ENCODE measurements around the gene SMPD4. TPM values are rescaled to one million over a fixed set of nuclear protein-coding genes. Genes with fewer than 3 reads are reported as not detected.

SMPD4 gene
- total RNA-seq, 1 donor from 2014 or later = 66.3 TPM

- Mint-ChIP-seq H3K4me3 (ENCODE audit: unreplicated experiment) (no peak overlapping the region), H3K27me3 (ENCODE audit: low read depth, unreplicated experiment) (no peaks in the 10 kb centered on the region), H3K27ac (ENCODE audit: unreplicated experiment) (no peak overlapping the region), H3K4me1 (ENCODE audit: low read depth, unreplicated experiment) (peaks cover 18% of the 10 kb centered on the region), H3K36me3 (ENCODE audit: low read depth, unreplicated experiment) (peaks cover 10% of the 10 kb centered on the region), H3K9me3 (ENCODE audit: unreplicated experiment) (no peaks in the 10 kb centered on the region)
- no peak overlapping the region for H2AFZ ChIP-seq (ENCODE audit: low read depth, low read length)
- no peaks in the 10 kb centered on the region for H3K27me3 ChIP-seq (ENCODE audit: insufficient read depth, low read length)
- peaks cover 14% of the 10 kb centered on the region for H3K4me1 ChIP-seq (ENCODE audit: insufficient read depth, low read length)
- FAIRE-seq (no peak), DNase-seq (ENCODE audit: low read depth) (no peak)
- peaks cover 36% of the 10 kb centered on the region for H3K79me2 ChIP-seq (ENCODE audit: insufficient read depth, low read length)
- no peaks in the 10 kb centered on the region for H3K9me3 ChIP-seq (ENCODE audit: insufficient read depth, low read depth, low read length)
- TF ChIP-seq CTCF (IDR thresholded peaks at IDR 0.05; ENCODE audit: insufficient read depth, low read depth, low read length) = no peak
- H3K4me2 ChIP-seq (ENCODE audit: low read length) = no peak overlapping the region
- H3K36me3 ChIP-seq (ENCODE audit: insufficient read depth, low read length) = no peaks in the 10 kb centered on the region
- no peak overlapping the region for H3K4me3 ChIP-seq (ENCODE audit: insufficient read depth, low read depth, low read length)
- H3K9ac ChIP-seq (ENCODE audit: low read length) = no peak overlapping the region
- peaks cover 16% of the 10 kb centered on the region for H4K20me1 ChIP-seq (ENCODE audit: insufficient read depth, low read length)
- no peak overlapping the region for H3K27ac ChIP-seq (ENCODE audit: low read depth, low read length)
Measured at GRCh38 chr2:130187268-130187667, 5.9 kb upstream of the SMPD4 start.

GRCh38 chr2:130186391-130186790, 5.0 kb upstream of the SMPD4 start:
- H3K27ac Mint-ChIP-seq (ENCODE audit: unreplicated experiment) = no peak overlapping the region
- peaks cover 16% of the 10 kb centered on the region for H4K20me1 ChIP-seq (ENCODE audit: insufficient read depth, low read length)
- peaks cover 14% of the 10 kb centered on the region for H3K4me1 ChIP-seq (ENCODE audit: insufficient read depth, low read length)
- no peaks in the 10 kb centered on the region for H3K27me3 ChIP-seq (ENCODE audit: insufficient read depth, low read length)
- H3K27me3 Mint-ChIP-seq (ENCODE audit: low read depth, unreplicated experiment) = no peaks in the 10 kb centered on the region
- DNase-seq (ENCODE audit: low read depth) (no peak), FAIRE-seq (no peak)
- peaks cover 7% of the 10 kb centered on the region for H3K36me3 Mint-ChIP-seq (ENCODE audit: low read depth, unreplicated experiment)
- H3K9me3 Mint-ChIP-seq (ENCODE audit: unreplicated experiment) = no peaks in the 10 kb centered on the region
- no peaks in the 10 kb centered on the region for H3K36me3 ChIP-seq (ENCODE audit: insufficient read depth, low read length)
- no peak overlapping the region for H3K27ac ChIP-seq (ENCODE audit: low read depth, low read length)
- no peak overlapping the region for H3K4me3 ChIP-seq (ENCODE audit: insufficient read depth, low read depth, low read length)
- H2AFZ ChIP-seq (ENCODE audit: low read depth, low read length) = no peak overlapping the region
- no peak overlapping the region for H3K4me2 ChIP-seq (ENCODE audit: low read length)
- H3K9me3 ChIP-seq (ENCODE audit: insufficient read depth, low read depth, low read length) = no peaks in the 10 kb centered on the region
- no peak overlapping the region for H3K4me3 Mint-ChIP-seq (ENCODE audit: unreplicated experiment)
- H3K4me1 Mint-ChIP-seq (ENCODE audit: low read depth, unreplicated experiment) = peaks cover 18% of the 10 kb centered on the region
- no peak overlapping the region for H3K9ac ChIP-seq (ENCODE audit: low read length)
- TF ChIP-seq EZH2 (IDR thresholded peaks at IDR 0.05; ENCODE audit: insufficient read depth, low read length) (no peak), CTCF (IDR thresholded peaks at IDR 0.05; ENCODE audit: insufficient read depth, low read depth, low read length) (no peak)
- H3K79me2 ChIP-seq (ENCODE audit: insufficient read depth, low read length) = peaks cover 42% of the 10 kb centered on the region

GRCh38 chr2:130185896-130186295, 4.5 kb upstream of the SMPD4 start:
- H2AFZ ChIP-seq (ENCODE audit: low read depth, low read length) = no peak overlapping the region
- Mint-ChIP-seq H3K27me3 (ENCODE audit: low read depth, unreplicated experiment) (no peaks in the 10 kb centered on the region), H3K4me1 (ENCODE audit: low read depth, unreplicated experiment) (peaks cover 18% of the 10 kb centered on the region), H3K4me3 (ENCODE audit: unreplicated experiment) (no peak overlapping the region), H3K9me3 (ENCODE audit: unreplicated experiment) (no peaks in the 10 kb centered on the region), H3K36me3 (ENCODE audit: low read depth, unreplicated experiment) (peaks cover 5% of the 10 kb centered on the region), H3K27ac (ENCODE audit: unreplicated experiment) (no peak overlapping the region)
- FAIRE-seq (no peak), DNase-seq (ENCODE audit: low read depth) (no peak)
- no peak for TF ChIP-seq EZH2 (IDR thresholded peaks at IDR 0.05; ENCODE audit: insufficient read depth, low read length)
- no peak for TF ChIP-seq CTCF (IDR thresholded peaks at IDR 0.05; ENCODE audit: insufficient read depth, low read depth, low read length)
- H3K4me1 ChIP-seq (ENCODE audit: insufficient read depth, low read length) = peaks cover 14% of the 10 kb centered on the region
- H3K27ac ChIP-seq (ENCODE audit: low read depth, low read length) = no peak overlapping the region
- H3K36me3 ChIP-seq (ENCODE audit: insufficient read depth, low read length) = no peaks in the 10 kb centered on the region
- H3K9me3 ChIP-seq (ENCODE audit: insufficient read depth, low read depth, low read length) = no peaks in the 10 kb centered on the region
- no peak overlapping the region for H3K4me3 ChIP-seq (ENCODE audit: insufficient read depth, low read depth, low read length)
- H3K9ac ChIP-seq (ENCODE audit: low read length) = no peak overlapping the region
- peaks cover 16% of the 10 kb centered on the region for H4K20me1 ChIP-seq (ENCODE audit: insufficient read depth, low read length)
- H3K79me2 ChIP-seq (ENCODE audit: insufficient read depth, low read length) = peaks cover 47% of the 10 kb centered on the region
- H3K27me3 ChIP-seq (ENCODE audit: insufficient read depth, low read length) = no peaks in the 10 kb centered on the region
- H3K4me2 ChIP-seq (ENCODE audit: low read length) = no peak overlapping the region
